Esophagus squamous epithelium (tissue), 4 donors: ENCODE results near the gene NCOA7.

Source experiments
- POLR2A ChIP-seq, 4 donors: fragments of 450-650 bp; IDR thresholded peaks; one replicate each; pipeline ENCODE4 v1.6.1; 2017; ENCODE audit warnings: antibody characterized with exemption in 4 of 4, mild to moderate bottlenecking in 4 of 4, moderate library complexity in 3 of 4
- TF ChIP-seq, protein P1 (sequence below), 6 experiments: fragments of 450-650 bp in 4 of 6; fragments of 200-600 bp in 2 of 6; sonication (generic) in 2 of 6; IDR thresholded peaks; one replicate each; pipeline ENCODE4 v1.5.1; 2016 to 2019; ENCODE audit warnings: antibody characterized with exemption in 6 of 6, mild to moderate bottlenecking in 4 of 6, moderate library complexity in 4 of 6

DNA sequence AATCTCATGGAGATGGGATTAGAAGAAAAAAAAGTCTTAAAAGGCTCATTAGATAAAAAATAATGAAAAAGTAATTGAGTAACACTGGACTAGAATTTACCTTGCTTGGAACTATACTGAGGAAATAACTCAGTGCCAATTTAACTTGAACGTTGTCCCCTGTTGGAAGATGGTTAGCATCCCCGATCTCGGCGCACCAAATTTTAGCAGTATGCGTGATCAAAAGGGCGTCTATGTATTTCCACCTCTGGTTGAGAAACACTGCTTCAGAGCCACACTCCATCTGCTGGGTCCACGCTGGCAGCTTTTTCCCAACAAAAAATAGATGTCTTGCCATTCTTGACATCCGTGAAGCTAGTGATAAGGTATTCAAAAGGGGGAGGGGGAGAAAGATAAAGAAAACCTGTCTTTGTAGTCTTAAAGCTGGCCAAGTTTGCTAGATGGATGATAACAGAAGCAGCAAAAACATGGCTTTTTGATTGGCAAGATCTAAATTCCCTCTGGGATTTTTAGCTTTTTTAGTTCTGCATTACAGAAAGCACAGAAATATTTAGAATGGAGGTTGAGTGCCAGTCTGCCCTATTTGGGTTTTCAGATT lies 172.2 kb downstream of the NCOA7 start:
- TF ChIP-seq, protein P1, sequence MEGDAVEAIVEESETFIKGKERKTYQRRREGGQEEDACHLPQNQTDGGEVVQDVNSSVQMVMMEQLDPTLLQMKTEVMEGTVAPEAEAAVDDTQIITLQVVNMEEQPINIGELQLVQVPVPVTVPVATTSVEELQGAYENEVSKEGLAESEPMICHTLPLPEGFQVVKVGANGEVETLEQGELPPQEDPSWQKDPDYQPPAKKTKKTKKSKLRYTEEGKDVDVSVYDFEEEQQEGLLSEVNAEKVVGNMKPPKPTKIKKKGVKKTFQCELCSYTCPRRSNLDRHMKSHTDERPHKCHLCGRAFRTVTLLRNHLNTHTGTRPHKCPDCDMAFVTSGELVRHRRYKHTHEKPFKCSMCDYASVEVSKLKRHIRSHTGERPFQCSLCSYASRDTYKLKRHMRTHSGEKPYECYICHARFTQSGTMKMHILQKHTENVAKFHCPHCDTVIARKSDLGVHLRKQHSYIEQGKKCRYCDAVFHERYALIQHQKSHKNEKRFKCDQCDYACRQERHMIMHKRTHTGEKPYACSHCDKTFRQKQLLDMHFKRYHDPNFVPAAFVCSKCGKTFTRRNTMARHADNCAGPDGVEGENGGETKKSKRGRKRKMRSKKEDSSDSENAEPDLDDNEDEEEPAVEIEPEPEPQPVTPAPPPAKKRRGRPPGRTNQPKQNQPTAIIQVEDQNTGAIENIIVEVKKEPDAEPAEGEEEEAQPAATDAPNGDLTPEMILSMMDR (IDR thresholded peaks at IDR 0.05) = no peak
- no peak for TF ChIP-seq POLR2A (IDR thresholded peaks at IDR 0.05)
